ENCODE data around the gene MUC2.

Gene MUC2

DNA sequence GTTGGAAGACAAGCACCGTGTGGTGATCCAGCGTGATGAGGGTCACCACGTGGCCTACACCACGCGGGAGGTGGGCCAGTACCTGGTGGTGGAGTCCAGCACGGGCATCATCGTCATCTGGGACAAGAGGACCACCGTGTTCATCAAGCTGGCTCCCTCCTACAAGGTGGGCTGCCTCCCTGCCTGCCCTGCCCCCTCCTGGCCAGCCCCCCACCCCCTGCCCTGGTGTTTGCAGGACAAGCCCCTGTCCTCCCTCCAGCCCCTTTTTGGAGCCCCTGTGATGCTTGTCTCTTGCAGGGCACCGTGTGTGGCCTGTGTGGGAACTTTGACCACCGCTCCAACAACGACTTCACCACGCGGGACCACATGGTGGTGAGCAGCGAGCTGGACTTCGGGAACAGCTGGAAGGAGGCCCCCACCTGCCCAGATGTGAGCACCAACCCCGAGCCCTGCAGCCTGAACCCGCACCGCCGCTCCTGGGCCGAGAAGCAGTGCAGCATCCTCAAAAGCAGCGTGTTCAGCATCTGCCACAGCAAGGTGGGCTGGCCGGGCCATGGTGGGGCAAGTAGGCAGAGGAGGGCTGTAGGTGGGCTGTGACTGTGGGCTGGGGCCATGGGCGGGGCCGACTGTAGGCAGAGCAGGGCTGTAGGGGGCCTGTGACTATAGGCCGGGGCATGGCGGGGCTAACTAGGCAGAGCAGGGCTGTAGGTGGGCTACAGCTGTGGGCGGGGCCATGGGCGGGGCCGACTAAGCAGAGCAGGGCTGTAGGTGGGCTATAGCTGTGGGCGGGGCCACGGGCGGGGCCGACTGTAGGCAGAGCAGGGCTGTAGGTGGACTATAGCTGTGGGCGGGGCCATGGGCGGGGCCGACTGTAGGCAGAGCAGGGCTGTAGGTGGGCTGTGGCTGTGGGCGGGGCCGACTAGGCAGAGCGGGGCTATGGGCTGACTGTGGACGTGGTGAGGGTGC lies 13.6 kb downstream of the MUC2 start:
- no peak for DNase-seq (ENCODE audit: low spot score)

DNA sequence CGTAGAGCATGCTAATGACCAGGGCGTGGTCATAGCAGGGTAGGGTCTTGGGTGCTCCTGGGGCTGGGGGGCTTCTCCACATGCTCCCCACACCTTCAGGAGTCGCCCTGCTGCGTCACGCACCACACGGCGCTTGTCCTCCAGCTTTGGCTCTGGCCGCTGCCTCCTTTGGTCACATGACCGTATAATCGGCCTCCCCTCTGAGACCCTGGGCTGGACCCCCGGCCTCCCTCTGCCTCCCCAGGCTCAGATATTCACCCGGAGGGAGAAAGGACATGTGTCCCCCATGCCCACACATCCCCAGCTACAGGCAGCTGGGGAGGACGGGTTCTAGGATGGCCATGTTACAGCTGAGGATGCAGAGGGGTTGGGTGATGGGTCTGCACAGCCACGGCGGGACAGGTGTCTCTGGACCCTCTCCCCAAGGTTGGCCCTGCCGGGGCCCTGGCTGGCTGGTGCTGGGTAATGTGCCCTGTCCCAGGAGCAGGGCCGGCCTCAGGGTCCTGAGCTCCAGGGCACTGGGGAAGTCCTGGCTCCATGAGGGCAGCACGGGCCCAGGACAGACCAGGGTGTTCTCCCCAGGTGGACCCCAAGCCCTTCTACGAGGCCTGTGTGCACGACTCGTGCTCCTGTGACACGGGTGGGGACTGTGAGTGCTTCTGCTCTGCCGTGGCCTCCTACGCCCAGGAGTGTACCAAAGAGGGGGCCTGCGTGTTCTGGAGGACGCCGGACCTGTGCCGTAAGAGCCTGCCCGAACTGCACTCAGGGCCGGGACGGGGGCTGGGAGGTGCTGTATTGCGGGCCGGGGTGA lies 14.5 kb downstream of the MUC2 start:
- DNase-seq (ENCODE audit: low spot score): no peak

GRCh38 chr11:1089738-1090599 lies 15.3 kb downstream of the MUC2 start:
- no peak for DNase-seq (ENCODE audit: low spot score)

DNA sequence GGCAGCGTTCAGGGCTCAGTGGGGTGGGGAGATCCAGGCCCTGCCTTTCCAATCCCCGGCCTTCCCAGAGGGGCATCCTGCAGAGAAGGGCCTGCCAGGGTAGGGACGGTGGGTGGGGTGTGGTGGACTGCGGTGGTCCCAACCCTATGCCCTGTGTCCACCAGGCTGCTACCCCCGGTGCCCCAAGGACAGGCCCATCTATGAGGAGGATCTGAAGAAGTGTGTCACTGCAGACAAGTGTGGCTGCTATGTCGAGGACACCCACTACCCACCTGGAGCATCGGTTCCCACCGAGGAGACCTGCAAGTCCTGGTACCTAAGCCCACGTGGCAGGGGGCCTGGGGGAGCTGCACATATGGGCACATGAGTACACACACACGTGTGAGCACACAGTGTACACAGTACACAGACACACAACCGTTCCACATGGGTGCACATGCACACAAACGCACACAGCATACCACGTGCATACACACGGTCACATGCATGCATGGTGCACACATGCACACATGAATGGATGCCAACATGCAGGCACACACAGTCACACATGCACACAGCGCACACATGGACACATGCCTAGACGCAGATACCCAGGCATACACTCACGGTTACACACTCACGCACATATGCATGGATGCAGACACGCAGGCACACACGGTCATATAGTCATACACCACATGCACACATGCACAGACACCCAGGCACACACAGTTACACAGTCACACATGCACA lies 16.1 kb downstream of the MUC2 start:
- no peak for DNase-seq (ENCODE audit: low spot score)

DNA sequence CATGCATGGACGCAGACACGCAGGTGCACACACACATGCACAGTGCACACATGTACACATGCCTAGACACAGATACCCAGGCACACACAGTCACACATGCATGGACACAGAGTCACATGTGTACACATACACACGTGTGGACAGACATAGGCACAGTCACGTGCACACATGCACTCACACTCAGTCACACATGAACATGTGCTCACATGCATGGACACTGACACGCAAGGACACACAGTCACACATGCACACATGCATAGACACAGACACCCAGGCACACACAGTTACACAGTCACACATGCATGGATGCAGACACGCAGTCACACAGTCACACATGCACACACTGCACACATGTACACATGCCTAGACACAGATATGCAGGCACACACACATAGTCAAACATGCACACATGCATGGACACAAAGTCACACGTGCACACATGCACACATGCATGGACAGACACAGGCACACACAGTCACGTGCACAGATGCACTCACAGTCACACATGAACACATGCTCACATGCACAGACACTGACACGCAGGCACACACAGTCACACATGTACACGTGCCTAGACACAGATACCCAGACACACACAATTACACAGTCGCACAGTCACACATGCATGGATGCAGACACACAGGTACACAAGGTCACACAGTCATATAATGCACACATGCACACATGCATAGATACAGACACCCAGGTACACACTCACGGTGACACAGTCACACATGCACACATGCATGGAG lies 16.8 kb downstream of the MUC2 start:
- no peak for DNase-seq (ENCODE audit: low spot score)

DNA sequence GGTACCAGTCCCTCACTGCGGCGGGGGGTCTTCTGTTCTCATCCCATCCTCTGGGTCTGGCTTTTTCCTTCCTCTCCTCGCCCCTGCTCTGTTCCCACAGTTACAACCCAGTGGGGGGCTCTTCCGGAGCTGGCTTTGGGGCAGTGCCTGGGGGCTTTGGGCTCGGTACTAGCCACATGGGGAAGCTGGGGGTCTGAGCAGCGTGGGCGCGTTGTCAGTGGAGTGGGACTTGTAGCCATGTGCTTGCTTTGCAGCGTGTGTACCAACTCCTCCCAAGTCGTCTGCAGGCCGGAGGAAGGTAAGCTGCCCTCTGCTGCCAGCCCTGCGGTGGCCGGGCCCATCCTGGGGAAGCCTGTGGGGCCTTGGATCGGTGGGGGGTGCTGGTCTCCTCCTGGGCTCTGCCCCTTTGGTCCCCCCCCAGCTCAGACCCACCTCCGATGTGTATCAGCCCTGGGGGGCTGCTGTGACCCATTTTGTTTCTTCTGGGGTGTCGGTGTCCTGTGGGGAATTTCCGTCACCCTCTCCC lies 17.5 kb downstream of the MUC2 start:
- DNase-seq (ENCODE audit: low spot score): no peak

- no peak for DNase-seq (ENCODE audit: low spot score)
Measured at GRCh38 chr11:1092919-1093318, 18.2 kb downstream of the MUC2 start.

DNA sequence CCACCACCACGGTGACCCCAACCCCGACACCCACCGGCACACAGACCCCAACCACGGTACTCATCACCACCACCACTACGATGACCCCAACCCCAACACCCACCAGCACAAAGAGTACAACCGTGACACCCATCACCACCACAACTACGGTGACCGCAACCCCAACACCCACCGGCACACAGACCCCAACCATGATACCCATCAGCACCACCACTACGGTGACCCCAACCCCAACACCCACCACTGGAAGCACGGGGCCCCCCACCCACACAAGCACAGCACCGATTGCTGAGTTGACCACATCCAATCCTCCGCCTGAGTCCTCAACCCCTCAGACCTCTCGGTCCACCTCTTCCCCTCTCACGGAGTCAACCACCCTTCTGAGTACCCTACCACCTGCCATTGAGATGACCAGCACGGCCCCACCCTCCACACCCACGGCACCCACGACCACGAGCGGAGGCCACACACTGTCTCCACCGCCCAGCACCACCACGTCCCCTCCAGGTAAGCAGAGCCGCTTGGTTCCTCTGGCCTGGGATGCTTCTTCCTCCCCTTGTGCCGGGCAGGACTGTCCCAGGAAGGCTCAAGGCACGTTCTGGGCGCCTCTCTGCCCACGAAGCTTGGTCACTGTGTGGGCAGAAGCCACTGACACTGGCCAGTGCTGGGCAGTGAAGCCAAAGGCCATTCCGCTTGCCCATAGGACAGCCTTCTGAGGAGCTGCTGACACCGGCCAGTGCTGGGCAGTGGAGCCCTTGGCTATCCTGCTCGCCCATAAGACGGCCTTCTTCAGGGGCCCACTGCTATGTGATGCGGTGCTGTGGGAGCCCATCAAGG lies 25.1 kb downstream of the MUC2 start:
- DNase-seq (ENCODE audit: low spot score): no peak

- no peak for DNase-seq (ENCODE audit: low spot score)
Measured at GRCh38 chr11:1100417-1101245, 26.0 kb downstream of the MUC2 start.

GRCh38 chr11:1101318-1102089 lies 26.8 kb downstream of the MUC2 start:
- no peak for DNase-seq (ENCODE audit: low spot score)

DNA sequence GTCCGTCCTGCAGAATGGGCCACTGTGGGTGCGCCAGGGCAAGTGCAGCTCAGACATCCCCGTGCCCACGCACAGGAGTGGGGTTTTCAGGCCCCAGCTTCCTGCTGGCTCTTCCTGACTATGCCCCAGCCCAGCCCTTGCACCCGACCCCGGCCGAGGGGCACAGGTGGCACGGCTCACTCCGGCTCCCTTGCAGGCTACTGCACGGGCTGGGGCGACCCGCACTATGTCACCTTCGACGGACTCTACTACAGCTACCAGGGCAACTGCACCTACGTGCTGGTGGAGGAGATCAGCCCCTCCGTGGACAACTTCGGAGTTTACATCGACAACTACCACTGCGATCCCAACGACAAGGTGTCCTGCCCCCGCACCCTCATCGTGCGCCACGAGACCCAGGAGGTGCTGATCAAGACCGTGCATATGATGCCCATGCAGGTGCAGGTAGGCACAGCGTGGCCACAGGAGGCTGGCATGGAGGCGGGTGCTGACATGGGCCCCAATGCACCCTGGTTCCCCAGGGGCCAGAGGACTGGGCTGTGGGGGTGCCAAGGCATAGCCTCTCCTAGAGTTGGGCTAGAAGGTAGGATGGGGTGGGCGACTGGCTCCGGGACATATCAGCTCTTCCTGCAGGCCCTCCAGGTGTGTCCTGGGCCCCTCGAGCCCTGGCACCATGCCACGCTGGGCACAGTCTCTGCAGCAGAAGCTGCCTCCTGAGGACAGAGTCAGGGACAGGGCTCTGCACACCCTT lies 27.7 kb downstream of the MUC2 start:
- no peak for DNase-seq (ENCODE audit: low spot score)

DNA sequence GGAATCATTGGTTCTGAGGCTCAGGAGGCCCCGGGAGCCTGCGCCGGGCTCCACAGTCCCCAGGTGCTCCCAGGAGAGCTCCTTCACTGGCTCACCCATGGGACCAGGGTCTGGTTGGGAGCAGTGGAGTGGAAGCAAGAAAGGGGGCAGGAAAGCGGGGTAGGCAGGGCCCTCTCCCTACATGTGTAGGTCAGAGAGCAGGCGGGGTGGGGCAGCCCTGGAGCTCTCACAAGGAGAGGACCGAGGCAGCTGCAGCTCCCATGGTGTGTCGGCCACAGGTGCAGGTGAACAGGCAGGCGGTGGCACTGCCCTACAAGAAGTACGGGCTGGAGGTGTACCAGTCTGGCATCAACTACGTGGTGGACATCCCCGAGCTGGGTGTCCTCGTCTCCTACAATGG lies 28.3 kb downstream of the MUC2 start:
- no peak for DNase-seq (ENCODE audit: low spot score)

DNA sequence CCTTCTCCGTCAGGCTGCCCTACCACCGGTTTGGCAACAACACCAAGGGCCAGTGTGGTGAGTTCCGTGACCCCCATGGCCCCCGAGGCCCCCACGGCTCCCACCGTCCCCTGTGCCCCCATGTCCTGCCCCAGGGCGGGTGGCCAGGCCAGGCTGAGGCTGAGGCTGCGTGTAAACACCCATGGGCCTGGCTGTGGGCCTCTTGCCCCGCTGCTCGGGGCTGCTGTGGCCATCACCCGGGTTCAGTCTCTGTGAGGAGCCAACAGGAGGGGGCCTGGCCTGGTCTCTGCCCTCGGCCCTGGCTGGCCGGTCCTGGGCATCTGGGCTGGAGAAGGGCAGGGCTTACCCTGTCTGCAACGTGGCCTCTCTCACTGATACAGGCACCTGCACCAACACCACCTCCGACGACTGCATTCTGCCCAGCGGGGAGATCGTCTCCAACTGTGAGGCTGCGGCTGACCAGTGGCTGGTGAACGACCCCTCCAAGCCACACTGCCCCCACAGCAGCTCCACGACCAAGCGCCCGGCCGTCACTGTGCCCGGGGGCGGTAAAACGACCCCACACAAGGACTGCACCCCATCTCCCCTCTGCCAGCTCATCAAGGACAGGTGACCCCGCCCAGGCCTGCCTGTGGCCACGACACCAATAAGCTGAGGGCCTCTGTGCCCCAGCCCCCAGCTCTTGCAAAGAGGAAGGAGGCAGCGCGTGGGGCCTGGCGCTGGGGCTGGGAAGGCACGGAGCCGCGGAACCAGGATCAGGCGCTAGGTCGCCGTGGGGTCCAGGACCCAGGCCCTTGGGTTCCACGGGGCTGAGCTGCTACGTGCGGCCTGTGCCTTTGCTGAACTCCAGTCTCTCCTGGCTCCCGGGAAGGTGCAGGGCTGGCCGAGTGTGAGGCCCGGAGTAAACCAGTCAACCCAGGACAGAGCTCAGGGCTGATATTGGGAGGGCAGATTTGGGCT lies 29.0 kb downstream of the MUC2 start:
- DNase-seq (ENCODE audit: low spot score): no peak

DNA sequence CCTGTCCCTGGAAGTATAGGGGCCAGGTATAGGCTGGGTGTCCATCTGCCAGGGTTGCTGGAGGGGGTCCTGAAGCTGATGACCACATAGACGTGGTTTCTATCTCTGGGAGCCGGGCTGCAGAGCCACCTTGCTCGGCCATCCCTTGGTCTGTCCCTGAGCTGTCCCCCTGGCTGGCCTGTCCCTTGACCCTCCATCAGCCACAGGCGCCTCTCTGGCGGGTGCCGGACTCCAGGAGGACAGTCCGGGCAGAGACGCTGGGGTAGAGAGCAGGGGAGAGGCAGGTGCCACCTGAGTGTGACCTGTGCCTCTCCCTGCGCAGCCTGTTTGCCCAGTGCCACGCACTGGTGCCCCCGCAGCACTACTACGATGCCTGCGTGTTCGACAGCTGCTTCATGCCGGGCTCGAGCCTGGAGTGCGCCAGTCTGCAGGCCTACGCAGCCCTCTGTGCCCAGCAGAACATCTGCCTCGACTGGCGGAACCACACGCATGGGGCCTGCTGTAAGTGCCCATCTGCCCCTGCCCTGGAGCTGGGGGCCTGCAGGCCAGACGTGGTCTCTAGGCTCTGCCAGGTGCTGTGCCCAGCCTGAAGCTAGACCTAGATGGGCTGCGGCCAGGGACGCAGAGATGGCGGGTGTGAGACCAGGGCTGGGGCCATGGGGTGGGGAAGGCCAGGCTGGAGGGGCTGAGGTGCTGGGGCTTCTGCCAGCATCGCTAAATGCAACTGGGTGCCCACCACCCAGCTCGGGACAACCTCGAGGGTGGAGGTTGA lies 29.9 kb downstream of the MUC2 start:
- no peak for DNase-seq (ENCODE audit: low spot score)

DNA sequence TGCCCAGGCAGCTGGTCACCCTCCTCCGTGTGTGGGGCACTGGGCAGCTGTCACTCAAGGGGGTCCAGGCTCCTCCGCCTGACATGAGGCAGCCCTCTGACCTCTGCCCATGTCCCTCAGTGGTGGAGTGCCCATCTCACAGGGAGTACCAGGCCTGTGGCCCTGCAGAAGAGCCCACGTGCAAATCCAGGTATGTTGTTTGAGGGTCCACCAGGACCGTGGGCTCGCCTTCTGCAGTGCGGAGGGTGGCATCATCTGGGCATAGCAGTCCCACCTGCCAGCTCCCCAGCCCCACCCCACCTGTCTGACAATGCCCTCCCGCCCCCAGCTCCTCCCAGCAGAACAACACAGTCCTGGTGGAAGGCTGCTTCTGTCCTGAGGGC lies 30.5 kb downstream of the MUC2 start:
- no peak for DNase-seq (ENCODE audit: low spot score)

Measured in AG08395 (cell line).